AML-193 (cell line): Measurements from ENCODE around the gene XIRP2.
"Not testable (repeated sequence)": the region's sequence is repeated elsewhere in the genome, so short reads cannot be mapped to it uniquely, and the experiment has no call there.

Source experiments
- DNase-seq, 2 experiments: peaks; one replicate each; lab custom pipeline; 2025; lab: John Stamatoyannopoulos, UW

XIRP2 gene

DNA sequence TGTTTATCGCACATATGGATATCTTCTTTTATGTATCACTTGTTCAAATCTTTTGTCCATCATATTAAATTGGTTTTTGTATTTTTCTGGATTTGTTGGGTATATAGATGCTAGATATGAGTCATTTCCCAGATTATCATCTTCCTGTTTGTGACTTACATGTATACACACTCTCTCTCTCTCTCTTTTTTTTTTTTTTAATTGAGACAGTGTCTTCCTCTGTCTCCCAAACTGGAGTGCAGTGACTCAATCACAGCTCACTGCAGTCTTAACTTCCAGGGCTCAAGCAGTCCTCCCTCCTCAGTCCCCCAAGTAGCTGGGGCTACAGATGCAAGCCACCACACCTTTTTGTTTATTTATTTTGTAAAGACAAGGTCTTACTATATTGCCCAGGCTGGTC, 43.8 kb downstream of the XIRP2 start:
- no peak for DNase-seq

DNA sequence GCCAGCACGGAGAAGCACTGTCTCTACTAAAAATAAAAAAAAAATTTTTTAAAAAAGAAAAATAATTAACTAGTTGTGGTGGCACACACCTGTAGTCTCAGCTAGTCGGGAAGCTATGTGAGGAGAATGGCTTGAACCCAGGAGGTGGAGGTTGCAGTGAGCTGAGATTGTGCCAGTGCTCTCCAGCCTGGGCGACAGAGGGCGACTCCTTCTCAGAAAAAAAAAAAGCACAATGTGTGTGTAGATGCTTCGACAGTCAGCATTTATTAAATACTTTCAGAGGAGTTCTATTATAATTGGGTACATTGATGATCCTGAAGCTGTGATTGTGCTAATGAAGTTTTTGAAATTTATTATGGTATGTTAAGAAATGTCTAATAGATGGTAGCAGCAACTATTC, 46.5 kb downstream of the XIRP2 start:
- DNase-seq, result no peak

GRCh38 chr2:166942377-166942776, 54.1 kb downstream of the XIRP2 start:
- no peak for DNase-seq

GRCh38 chr2:166944909-166945308, 56.6 kb downstream of the XIRP2 start:
- no peak for DNase-seq

DNA sequence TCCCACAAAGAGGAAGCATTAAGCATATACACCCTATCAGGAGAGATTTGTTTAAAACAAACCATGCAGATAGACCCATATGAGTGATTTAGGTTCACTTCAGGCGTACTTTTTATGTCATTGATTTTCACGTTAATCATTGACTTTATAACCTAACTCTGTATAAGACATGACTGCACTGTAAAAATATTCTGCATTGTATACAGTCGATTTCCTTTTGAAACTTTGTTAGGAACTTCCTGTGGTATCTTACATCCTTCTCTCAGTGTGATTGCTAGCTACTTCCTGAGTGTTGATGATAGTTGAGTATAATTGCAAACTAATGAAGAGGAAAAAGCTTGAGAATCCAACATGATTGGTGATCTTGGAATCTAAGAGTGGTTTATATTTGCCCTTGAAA, 69.4 kb downstream of the XIRP2 start:
- DNase-seq, result no peak

GRCh38 chr2:166958986-166959481, 70.8 kb downstream of the XIRP2 start:
- DNase-seq, result no peak

- DNase-seq, result no peak
Observed at GRCh38 chr2:166959556-166959955, 71.3 kb downstream of the XIRP2 start.

- no peak for DNase-seq
Observed at GRCh38 chr2:166960702-166961270, 72.5 kb downstream of the XIRP2 start.

- DNase-seq, result no peak
Observed at GRCh38 chr2:166961933-166962332, 73.7 kb downstream of the XIRP2 start.

DNA sequence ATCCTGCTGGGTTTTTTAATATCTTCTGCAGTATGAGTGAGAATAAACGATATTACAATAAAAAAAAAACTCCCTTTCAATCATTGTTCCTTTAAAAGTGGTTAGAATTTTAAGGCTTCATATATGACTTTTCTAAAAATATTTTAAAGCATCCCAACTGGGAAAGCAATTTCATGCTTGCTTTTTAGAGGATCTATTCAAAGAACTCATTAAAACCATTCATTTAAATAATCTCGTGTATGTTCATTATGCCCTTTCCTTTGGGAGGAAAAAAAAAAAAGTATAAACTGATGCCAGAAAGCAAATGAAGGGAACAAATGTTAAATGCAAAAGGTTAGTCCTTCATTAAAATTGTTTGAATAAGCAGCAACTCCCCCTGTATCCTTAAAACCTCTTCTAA, 81.2 kb downstream of the XIRP2 start:
- no peak for DNase-seq

DNA sequence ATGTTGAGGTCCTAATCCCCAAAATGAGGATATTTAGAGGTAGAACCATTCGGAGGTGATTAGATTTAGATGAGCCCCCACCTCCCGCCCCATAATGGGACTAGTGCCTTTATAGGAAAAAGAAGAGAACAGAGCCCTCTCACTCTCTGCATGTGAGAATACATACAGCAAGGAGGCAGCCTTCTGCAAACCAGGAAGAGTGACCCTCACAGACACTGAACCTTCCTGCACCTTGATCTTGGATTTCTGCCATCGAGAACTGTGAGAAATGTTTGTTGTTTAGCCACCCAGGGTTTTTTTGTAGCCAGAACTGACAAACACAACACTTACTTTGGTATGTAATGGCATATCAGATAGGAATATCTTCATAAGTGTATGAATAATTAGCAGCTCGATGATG, 83.7 kb downstream of the XIRP2 start:
- DNase-seq, result no peak

- DNase-seq, result no peak
Observed at GRCh38 chr2:166972418-166972817, 84.1 kb downstream of the XIRP2 start.

- DNase-seq, result no peak
Observed at GRCh38 chr2:166984188-166984587, 95.9 kb downstream of the XIRP2 start.

GRCh38 chr2:166984797-166985196, 96.5 kb downstream of the XIRP2 start:
- DNase-seq, result no peak

- no peak for DNase-seq
Observed at GRCh38 chr2:166994588-166995336, 106.5 kb downstream of the XIRP2 start.

- DNase-seq, result no peak
Observed at GRCh38 chr2:166996465-166996864, 108.2 kb downstream of the XIRP2 start.

DNA sequence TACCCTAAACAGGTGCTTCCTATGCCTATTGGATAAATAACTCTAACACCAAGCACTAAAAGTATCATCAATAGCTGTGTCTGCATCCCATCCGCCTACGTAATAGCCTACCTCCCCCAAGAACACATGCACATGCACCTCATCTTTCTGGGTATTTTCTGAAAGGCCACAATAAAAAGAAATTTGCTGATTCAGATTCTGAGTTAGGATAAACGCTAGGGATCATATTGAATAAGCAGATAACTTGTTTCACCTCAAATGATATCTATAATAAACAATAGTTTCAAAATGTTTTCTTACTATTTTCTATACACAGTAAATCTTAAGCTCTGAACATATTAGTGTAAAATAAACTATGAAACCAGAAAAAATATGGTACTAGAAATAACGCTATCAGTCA, 112.9 kb downstream of the XIRP2 start:
- no peak for DNase-seq

GRCh38 chr2:167005096-167005495, 116.8 kb downstream of the XIRP2 start:
- no peak for DNase-seq

DNA sequence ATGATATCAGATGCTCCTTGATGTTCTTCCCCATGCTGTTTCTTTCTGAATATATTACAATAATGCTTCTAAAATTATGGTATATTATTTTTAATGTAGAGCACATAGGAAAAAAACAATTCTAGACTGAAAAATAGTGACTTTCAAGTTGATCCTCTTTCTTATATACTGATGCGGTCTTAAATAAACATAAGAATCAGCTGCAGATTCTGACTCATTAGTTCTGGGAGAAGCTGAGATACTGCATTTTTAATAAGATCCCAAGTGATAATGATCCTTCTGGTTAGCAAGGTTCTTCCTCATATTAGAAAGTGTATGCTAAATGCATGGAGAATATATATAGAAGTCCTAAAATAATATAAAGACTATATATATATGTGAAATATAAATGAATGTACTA, 124.9 kb downstream of the XIRP2 start:
- DNase-seq, result no peak

DNA sequence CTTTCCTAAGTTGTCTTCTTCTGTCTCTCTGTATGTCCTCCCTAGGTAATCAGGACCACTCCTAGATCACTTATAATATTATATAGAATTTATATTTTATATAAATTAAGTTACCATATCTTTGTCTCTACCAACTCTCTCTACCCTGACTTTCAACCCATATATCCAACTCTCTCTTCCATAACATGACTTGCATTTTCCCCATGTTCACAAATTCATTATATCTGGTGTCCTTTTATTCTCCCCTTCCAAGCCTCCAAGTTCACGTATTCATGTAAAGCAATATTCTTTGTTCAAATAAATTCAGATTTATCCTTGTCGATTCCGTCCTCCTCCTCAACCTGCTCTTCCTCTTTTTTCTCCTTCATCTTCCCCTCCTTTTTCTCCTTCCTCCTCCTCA, 127.5 kb downstream of the XIRP2 start:
- no peak for DNase-seq

DNA sequence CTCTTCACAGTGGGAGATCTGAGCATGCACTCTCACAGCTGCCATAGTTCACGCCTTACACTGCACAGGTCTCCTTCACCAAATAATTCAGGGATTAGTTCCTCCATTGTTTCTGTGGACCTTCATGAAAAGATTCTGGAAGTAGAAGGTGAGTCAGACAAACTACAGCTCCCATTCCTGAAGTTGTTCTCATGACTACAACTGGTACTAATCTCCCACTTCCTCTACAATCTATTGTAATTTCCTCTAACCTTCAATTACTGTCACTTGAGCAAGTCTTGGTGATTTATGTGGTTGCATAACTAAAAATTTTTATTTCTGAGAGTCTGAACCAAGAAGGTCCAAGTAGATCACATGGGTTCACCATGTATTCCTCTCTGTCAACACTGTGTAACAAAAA, 128.7 kb downstream of the XIRP2 start:
- no peak for DNase-seq

GRCh38 chr2:167018590-167018989, 130.3 kb downstream of the XIRP2 start:
- DNase-seq, result no peak

DNA sequence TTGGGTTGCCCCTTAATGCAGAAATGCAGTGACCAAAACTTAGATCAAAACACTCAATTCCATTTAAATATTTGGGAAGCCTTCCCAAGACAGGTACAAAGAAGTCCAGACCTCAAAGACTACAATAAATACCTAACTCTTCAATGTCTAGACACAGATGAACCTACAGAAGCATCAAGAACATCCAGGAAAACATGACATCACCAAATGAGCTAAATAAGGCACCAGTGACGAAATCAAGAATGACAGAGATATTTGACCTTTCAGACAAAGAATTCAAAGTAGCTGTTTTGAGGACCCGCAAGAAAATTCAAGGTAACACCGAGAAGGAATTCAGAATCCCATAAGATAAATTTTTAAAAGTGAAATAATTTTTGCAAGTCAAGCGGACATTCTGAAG, 140.2 kb downstream of the XIRP2 start:
- no peak for DNase-seq

- DNase-seq, result not testable (repeated sequence)
Observed at GRCh38 chr2:167034976-167035375, 146.7 kb downstream of the XIRP2 start.
